Keratinocyte (primary cell): Measurements from ENCODE around the gene SHC3. TPM values are rescaled to one million over a fixed set of nuclear protein-coding genes. Genes with fewer than 3 reads are reported as not detected.

Experiments used
- DNase-seq: peaks from one replicate; pipeline ENCODE4 v3.0.0-alpha.2; 2011; ENCODE audit warnings: low read depth, missing footprints, low spot score
- FAIRE-seq: peaks from 2 replicates; lab custom pipeline; 2011; peaks lifted over from hg19 to GRCh38; lab: Jason Lieb, UNC
- H2AFZ ChIP-seq: 2 replicates; pipeline ENCODE4 v1.6.0; 2012; ENCODE audit warnings: low read length, control low read depth, inconsistent platforms; ENCODE audit not compliant: control insufficient read depth
- H3K27ac ChIP-seq: 2 replicates; pipeline ENCODE4 v1.5.1; 2011; ENCODE audit warnings: low read length; ENCODE audit not compliant: control insufficient read depth, insufficient read depth
- H3K27me3 ChIP-seq: 3 replicates; pipeline ENCODE4 v1.6.0; 2011; ENCODE audit warnings: low read length; ENCODE audit not compliant: control insufficient read depth, insufficient read depth; ENCODE audit errors: extremely low read depth
- H3K36me3 ChIP-seq, 2 experiments: 2 replicates in 1 of 2; 3 replicates in 1 of 2; pipeline ENCODE4 v1.5.1; 2011; ENCODE audit warnings: low read length in 2 of 2, mild to moderate bottlenecking in 1 of 2; ENCODE audit not compliant: control insufficient read depth in 2 of 2, insufficient read depth in 2 of 2; ENCODE audit errors: extremely low read depth in 1 of 2
- H3K4me1 ChIP-seq: 3 replicates; pipeline ENCODE4 v1.5.1; 2011; ENCODE audit warnings: low read length; ENCODE audit not compliant: control insufficient read depth, insufficient read depth; ENCODE audit errors: extremely low read depth
- H3K4me2 ChIP-seq: 3 replicates; pipeline ENCODE4 v1.6.0; 2011; ENCODE audit warnings: low read depth, low read length; ENCODE audit not compliant: control insufficient read depth, insufficient read depth; ENCODE audit errors: extremely low read depth
- H3K4me3 ChIP-seq, 3 experiments: fragments of 200-600 bp in 1 of 3; sonication (generic) in 1 of 3; 2 replicates in 2 of 3; 3 replicates in 1 of 3; pipeline ENCODE4 v1.5.1; 2011 to 2016; ENCODE audit warnings: low read length in 3 of 3, mild to moderate bottlenecking in 3 of 3, control low read depth in 2 of 3, inconsistent platforms in 1 of 3, low read depth in 1 of 3, mixed read lengths in 1 of 3, mixed run types in 1 of 3, moderate library complexity in 1 of 3; ENCODE audit not compliant: control insufficient read depth in 2 of 3, insufficient read depth in 2 of 3; ENCODE audit errors: extremely low read depth in 1 of 3
- H3K79me2 ChIP-seq: 2 replicates; pipeline ENCODE4 v1.6.0; 2012; ENCODE audit warnings: low read length; ENCODE audit not compliant: control insufficient read depth, insufficient read depth
- H3K9ac ChIP-seq: 3 replicates; pipeline ENCODE4 v1.6.0; 2011; ENCODE audit warnings: low read length; ENCODE audit not compliant: control insufficient read depth, insufficient read depth; ENCODE audit errors: extremely low read depth
- H3K9me1 ChIP-seq: 3 replicates; pipeline ENCODE4 v1.6.0; 2011; ENCODE audit warnings: low read length; ENCODE audit not compliant: control insufficient read depth, insufficient read depth; ENCODE audit errors: extremely low read depth
- H3K9me3 ChIP-seq: 2 replicates; pipeline ENCODE4 v1.5.1; 2012; ENCODE audit warnings: low read depth, low read length; ENCODE audit not compliant: control insufficient read depth
- H4K20me1 ChIP-seq: 3 replicates; pipeline ENCODE4 v1.6.0; 2011; ENCODE audit warnings: low read length; ENCODE audit not compliant: control insufficient read depth, insufficient read depth; ENCODE audit errors: extremely low read depth
- CTCF ChIP-seq, 3 experiments: IDR thresholded peaks in 1 of 3; conservative IDR thresholded peaks in 1 of 3; optimal IDR thresholded peaks in 1 of 3; 2 replicates in 2 of 3; 3 replicates in 1 of 3; pipeline versions ENCODE3 to v1.5.1; 2011; ENCODE audit warnings: low read length in 3 of 3, mild to moderate bottlenecking in 3 of 3, moderate library complexity in 2 of 3, control low read depth in 1 of 3, inconsistent platforms in 1 of 3; ENCODE audit not compliant: insufficient read depth in 2 of 3; ENCODE audit errors: extremely low read depth in 1 of 3
- EZH2 ChIP-seq: IDR thresholded peaks from one replicate; pipeline ENCODE4 v1.6.1; 2012; ENCODE audit warnings: inconsistent platforms, mild to moderate bottlenecking, low read length, moderate library complexity
- dilution Hi-C: fragments of 300-500 bp; cut with MboI; formaldehyde crosslinking; loops from one replicate; pipeline ENCODE4 v1.7.0; 2020; ENCODE audit warnings: low sequenced_read_pairs; ENCODE audit not compliant: extremely low pct_ligation_motif_present
- polyA plus RNA-seq, 5 experiments: library from polyadenylated mRNA; depleted of rRNA in 3 of 5; stranded (reverse) in 3 of 5; stranded (forward) in 1 of 5; unstranded in 1 of 5; fragments of >200 nt; gene quantifications; 1 replicate in 1 of 5; 2 replicates in 3 of 5; 3 replicates in 1 of 5; pipeline versions ENCODE4 v1.2.1 to v1.2.3, GENCODE V29; 2011 to 2012; ENCODE audit warnings: missing spikeins in 2 of 5, low read depth in 1 of 5, low replicate concordance in 1 of 5

Gene SHC3
- polyA plus RNA-seq, 1 donor (not counting 4 experiments of a cell fraction or from before 2014, with no cell fraction given), result 0.03 TPM

- H3K4me1 ChIP-seq, result peaks cover 10% of the 10 kb centered on the region
- no peak overlapping the region for H3K9ac ChIP-seq
- no peak overlapping the region for H3K4me3 ChIP-seq
- dilution Hi-C loops, result no loop called here
- no peak overlapping the region for H2AFZ ChIP-seq
- no peak overlapping the region for H3K4me2 ChIP-seq
- DNase-seq, result no peak
- no peaks in the 10 kb centered on the region for H3K9me3 ChIP-seq
- FAIRE-seq, result no peak
- H3K27me3 ChIP-seq, result no peaks in the 10 kb centered on the region
- no peak overlapping the region for H3K27ac ChIP-seq
- H4K20me1 ChIP-seq, result no peaks in the 10 kb centered on the region
- H3K79me2 ChIP-seq, result no peaks in the 10 kb centered on the region
- H3K9me1 ChIP-seq, result no peaks in the 10 kb centered on the region
- no peaks in the 10 kb centered on the region for H3K36me3 ChIP-seq
- TF ChIP-seq EZH2, result no peak
- TF ChIP-seq CTCF (optimal IDR thresholded peaks at IDR 0.05 in 1 of 3, IDR thresholded peaks at IDR 0.05 in 1 of 3, conservative IDR thresholded peaks at IDR 0.05 in 1 of 3; ENCODE audit: extremely low read depth in 1 of 3, insufficient read depth in 2 of 3, low read length in 3 of 3), result no peak
These were observed 197.8 kb downstream of the SHC3 start for GRCh38 chr9:88980740-88981203.

- no peak overlapping the region for H3K9ac ChIP-seq
- DNase-seq (no peak), FAIRE-seq (no peak)
- dilution Hi-C loops, result no loop called here
- peaks cover 8% of the 10 kb centered on the region for H3K4me1 ChIP-seq
- no peak overlapping the region for H3K4me2 ChIP-seq
- no peaks in the 10 kb centered on the region for H3K27me3 ChIP-seq
- no peaks in the 10 kb centered on the region for H3K9me1 ChIP-seq
- TF ChIP-seq EZH2 (no peak), CTCF (optimal IDR thresholded peaks at IDR 0.05 in 1 of 3, IDR thresholded peaks at IDR 0.05 in 1 of 3, conservative IDR thresholded peaks at IDR 0.05 in 1 of 3; ENCODE audit: extremely low read depth in 1 of 3, insufficient read depth in 2 of 3, low read length in 3 of 3) (no peak)
- no peak overlapping the region for H3K27ac ChIP-seq
- no peaks in the 10 kb centered on the region for H4K20me1 ChIP-seq
- H3K4me3 ChIP-seq, result no peak overlapping the region
- no peaks in the 10 kb centered on the region for H3K79me2 ChIP-seq
- no peaks in the 10 kb centered on the region for H3K9me3 ChIP-seq
- H2AFZ ChIP-seq, result no peak overlapping the region
- H3K36me3 ChIP-seq, result no peaks in the 10 kb centered on the region
These were observed 198.8 kb downstream of the SHC3 start for GRCh38 chr9:88979791-88980190.
